Upper lobe of left lung (tissue), 6 donors: Measurements from ENCODE around the gene GRK5. TPM values are rescaled to one million over a fixed set of nuclear protein-coding genes. Genes with fewer than 3 reads are reported as not detected.
"Not testable (repeated sequence)": the region's sequence is repeated elsewhere in the genome, so short reads cannot be mapped to it uniquely, and the experiment has no call there.

Source experiments
- ATAC-seq, 2 donors: fragments of 200-7000 bp; cut with Tn5 transposase; one replicate each; pipeline ENCODE4 v1.9.1; 2022; ENCODE audit warnings: mild to moderate bottlenecking in 2 of 2, moderate library complexity in 2 of 2; ENCODE audit not compliant: low FRiP score in 2 of 2
- DNase-seq, 2 donors: peaks; one replicate each; pipeline ENCODE4 v3.0.0-alpha.2; 2019 to 2020
- H3K27ac ChIP-seq, 4 donors: fragments of 200-600 bp; sonication (generic); one replicate each; pipeline ENCODE4 v1.5.1; 2016 to 2019
- H3K27me3 ChIP-seq, 4 donors: fragments of 200-600 bp; sonication (generic); one replicate each; pipeline ENCODE4 v1.5.1; 2017 to 2019
- H3K36me3 ChIP-seq, 4 donors: fragments of 200-600 bp; sonication (generic); one replicate each; pipeline ENCODE4 v1.5.1; 2016 to 2019
- H3K4me1 ChIP-seq, 4 donors: fragments of 200-600 bp; sonication (generic); one replicate each; pipeline ENCODE4 v1.5.1; 2018 to 2019
- H3K4me3 ChIP-seq, 4 donors: fragments of 200-600 bp; sonication (generic); one replicate each; pipeline ENCODE4 v1.5.1; 2017 to 2019; ENCODE audit warnings: mild to moderate bottlenecking in 2 of 4, moderate library complexity in 1 of 4
- H3K9me3 ChIP-seq, 4 donors: fragments of 200-600 bp; sonication (generic); one replicate each; pipeline ENCODE4 v1.5.1; 2018 to 2019
- EP300 ChIP-seq, 4 donors: sonication (generic); formaldehyde crosslinking; IDR thresholded peaks; one replicate each; pipeline ENCODE4 v1.5.1; 2017; ENCODE audit warnings: antibody characterized with exemption in 4 of 4, control low read depth in 2 of 4
- POLR2A ChIP-seq, 4 donors: fragments of 450-650 bp; IDR thresholded peaks; one replicate each; pipeline ENCODE4 v1.5.1; 2016 to 2017; ENCODE audit warnings: antibody characterized with exemption in 4 of 4, mild to moderate bottlenecking in 2 of 4
- POLR2AphosphoS5 ChIP-seq, 2 donors: sonication (generic); formaldehyde crosslinking; IDR thresholded peaks; one replicate each; pipeline ENCODE4 v1.5.1; 2017; ENCODE audit warnings: antibody characterized with exemption in 2 of 2
- WGBS, 2 donors: methylation state at CpG; one replicate each; pipeline ENCODE4 v1.1.5; 2017 to 2018; 5-methylcytosine and 5-hydroxymethylcytosine counted together
- total RNA-seq, 6 donors: library from RNA; depleted of rRNA in 4 of 6; stranded (reverse); fragments of >200 nt in 4 of 6; gene quantifications; one replicate each; pipeline versions ENCODE4 v1.1.0 to v1.2.1, GENCODE V29; 2016 to 2021
- TF ChIP-seq, protein P1 (sequence below), 6 experiments: fragments of 450-650 bp in 4 of 6; fragments of 200-600 bp in 2 of 6; sonication (generic) in 2 of 6; IDR thresholded peaks; one replicate each; pipeline ENCODE4 v1.5.1; 2016 to 2019; ENCODE audit warnings: antibody characterized with exemption in 6 of 6
- donor health status: DM: no; HTN: no; CAD: no; lungs with moderate emphysema.
- donor health status: DM: no; HTN: yes; CAD: no; lungs with severe emphysema.

GRK5 gene
- total RNA-seq, 6 donors from 2014 or later = 38.6 to 80.9 (median 61.1) TPM

DNA sequence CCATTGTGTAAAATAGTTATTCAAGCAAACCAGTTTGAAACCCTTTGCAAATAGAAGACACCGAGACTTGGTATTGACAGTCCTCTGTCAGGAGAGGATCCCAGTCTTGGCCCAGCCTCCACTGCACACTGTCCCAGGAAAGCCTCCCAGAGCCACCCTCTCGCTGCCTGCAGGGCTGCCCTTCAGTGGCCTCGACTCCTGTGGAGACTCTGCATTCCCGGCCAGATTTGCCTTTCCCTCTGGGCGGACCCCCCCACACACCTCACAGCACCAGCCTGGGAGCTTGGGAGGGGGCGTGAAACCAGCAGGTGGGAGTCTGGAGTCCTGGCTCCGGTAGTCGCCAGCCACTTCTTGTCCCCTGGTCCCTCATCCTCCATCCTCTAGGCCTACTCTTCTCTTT lies 48.7 kb downstream of the GRK5 start:
- DNase-seq (no peak), ATAC-seq (no peak)
- WGBS, 2 donors = 84 to 97% methylated on average over 6 to 8 of the region's 8 CpGs
- peaks cover 45 to 64% (median 57%) of the 10 kb centered on the region in 4 donors for H3K4me1 ChIP-seq
- H3K27ac ChIP-seq = peak overlapping the region in 3 of 4 donors; percentile 15 to 77 (median 41)
- TF ChIP-seq, protein P1, sequence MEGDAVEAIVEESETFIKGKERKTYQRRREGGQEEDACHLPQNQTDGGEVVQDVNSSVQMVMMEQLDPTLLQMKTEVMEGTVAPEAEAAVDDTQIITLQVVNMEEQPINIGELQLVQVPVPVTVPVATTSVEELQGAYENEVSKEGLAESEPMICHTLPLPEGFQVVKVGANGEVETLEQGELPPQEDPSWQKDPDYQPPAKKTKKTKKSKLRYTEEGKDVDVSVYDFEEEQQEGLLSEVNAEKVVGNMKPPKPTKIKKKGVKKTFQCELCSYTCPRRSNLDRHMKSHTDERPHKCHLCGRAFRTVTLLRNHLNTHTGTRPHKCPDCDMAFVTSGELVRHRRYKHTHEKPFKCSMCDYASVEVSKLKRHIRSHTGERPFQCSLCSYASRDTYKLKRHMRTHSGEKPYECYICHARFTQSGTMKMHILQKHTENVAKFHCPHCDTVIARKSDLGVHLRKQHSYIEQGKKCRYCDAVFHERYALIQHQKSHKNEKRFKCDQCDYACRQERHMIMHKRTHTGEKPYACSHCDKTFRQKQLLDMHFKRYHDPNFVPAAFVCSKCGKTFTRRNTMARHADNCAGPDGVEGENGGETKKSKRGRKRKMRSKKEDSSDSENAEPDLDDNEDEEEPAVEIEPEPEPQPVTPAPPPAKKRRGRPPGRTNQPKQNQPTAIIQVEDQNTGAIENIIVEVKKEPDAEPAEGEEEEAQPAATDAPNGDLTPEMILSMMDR (IDR thresholded peaks at IDR 0.05) = no peak
- TF ChIP-seq POLR2AphosphoS5 (IDR thresholded peaks at IDR 0.05) (no peak), POLR2A (IDR thresholded peaks at IDR 0.05) (no peak), EP300 (IDR thresholded peaks at IDR 0.05) (no peak)
- no peaks in the 10 kb centered on the region for H3K36me3 ChIP-seq
- H3K27me3 ChIP-seq = no peaks in the 10 kb centered on the region
- H3K9me3 ChIP-seq = no peaks in the 10 kb centered on the region
- no peak overlapping the region for H3K4me3 ChIP-seq

DNA sequence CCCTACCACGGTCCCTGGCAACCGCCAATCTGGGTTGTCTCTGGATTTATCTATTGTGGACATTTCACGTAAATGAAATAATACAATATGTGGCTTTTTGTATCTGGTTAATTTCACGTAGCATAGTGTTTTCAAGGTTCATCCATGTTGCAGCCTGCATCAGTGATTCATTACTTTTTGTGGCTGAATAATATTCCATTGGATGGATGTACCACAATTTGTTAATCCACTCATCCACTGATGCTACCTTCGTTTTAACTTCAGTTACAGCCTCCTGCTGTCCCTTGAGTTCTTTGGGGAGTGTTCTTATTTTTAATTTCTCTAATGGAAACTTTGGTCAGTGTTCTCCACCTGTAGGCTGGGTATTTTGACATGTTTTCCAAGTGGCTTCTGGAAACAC lies 49.5 kb downstream of the GRK5 start:
- no peaks in the 10 kb centered on the region for H3K9me3 ChIP-seq
- peaks cover 37 to 56% (median 49%) of the 10 kb centered on the region in 4 donors for H3K4me1 ChIP-seq
- ATAC-seq (no peak), DNase-seq (no peak)
- H3K36me3 ChIP-seq = no peaks in the 10 kb centered on the region
- no peaks in the 10 kb centered on the region for H3K27me3 ChIP-seq
- no peak overlapping the region for H3K4me3 ChIP-seq
- no peak overlapping the region for H3K27ac ChIP-seq
- TF ChIP-seq POLR2A (IDR thresholded peaks at IDR 0.05) (no peak), EP300 (IDR thresholded peaks at IDR 0.05) (no peak), POLR2AphosphoS5 (IDR thresholded peaks at IDR 0.05) (no peak)
- TF ChIP-seq, protein P1 (IDR thresholded peaks at IDR 0.05) = no peak
- WGBS, 2 donors = 95 to 98% methylated on average over 5 of the region's 5 CpGs

DNA sequence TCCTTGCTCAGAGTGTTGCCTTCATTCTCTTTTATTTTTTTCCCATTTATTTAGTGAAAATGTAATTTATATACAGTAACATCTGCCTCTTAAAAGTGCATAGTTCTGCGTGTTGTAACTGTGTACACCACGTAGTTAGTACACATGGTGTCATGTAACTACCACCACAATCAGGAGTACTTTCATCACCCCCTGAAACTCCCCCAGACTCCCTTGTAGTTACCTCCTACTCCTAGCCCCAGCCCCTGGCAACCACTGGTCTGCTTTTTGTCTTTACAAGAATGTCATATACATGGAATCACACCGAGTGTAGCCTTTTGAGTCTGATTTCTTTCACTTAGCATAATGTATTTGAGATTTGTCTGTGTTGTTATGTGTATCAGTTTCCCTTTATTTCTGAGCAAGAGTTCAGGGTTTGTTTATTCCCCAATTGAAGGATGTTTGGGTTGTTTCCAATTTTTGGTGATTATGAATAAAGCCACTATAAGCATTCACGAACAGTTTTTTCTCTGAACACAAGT lies 50.6 kb downstream of the GRK5 start:
- H3K27me3 ChIP-seq = no peaks in the 10 kb centered on the region
- ATAC-seq (no peak), DNase-seq (no peak)
- no peak for TF ChIP-seq POLR2AphosphoS5 (IDR thresholded peaks at IDR 0.05)
- TF ChIP-seq, protein P1 (IDR thresholded peaks at IDR 0.05) = no peak
- TF ChIP-seq POLR2A (IDR thresholded peaks at IDR 0.05) = no peak
- no peak for TF ChIP-seq EP300 (IDR thresholded peaks at IDR 0.05)
- H3K9me3 ChIP-seq = no peaks in the 10 kb centered on the region
- peaks cover 0 to 5% (median 0%) of the 10 kb centered on the region in 4 donors for H3K36me3 ChIP-seq
- H3K4me3 ChIP-seq = no peak overlapping the region
- H3K27ac ChIP-seq = peak overlapping the region in 1 of 4 donors; percentile 8
- 57 to 68% methylated on average over 4 of the region's 4 CpGs for WGBS, 2 donors
- H3K4me1 ChIP-seq = peaks cover 27 to 52% (median 44%) of the 10 kb centered on the region in 4 donors

DNA sequence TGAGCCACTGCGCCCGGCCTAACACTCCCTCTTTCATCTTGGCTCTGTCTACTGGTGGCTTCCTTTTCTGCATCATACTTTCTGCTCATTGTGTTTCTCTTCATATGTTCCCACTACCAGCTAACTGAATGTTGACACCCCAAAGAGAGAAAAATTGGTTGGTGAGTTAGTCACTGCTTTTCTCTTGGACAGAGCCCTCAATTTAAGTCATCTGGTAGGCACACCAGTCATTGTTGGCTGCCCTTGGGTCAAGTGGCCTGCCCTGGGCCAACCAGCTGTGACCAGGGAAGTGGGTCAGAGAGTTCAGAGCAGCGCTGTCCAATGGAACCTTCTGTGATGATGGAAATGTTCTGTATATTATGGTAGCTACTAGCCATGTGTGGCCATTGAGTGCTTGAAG lies 52.0 kb downstream of the GRK5 start:
- Histone ChIP-seq H3K27ac (no peak overlapping the region), H3K4me3 (no peak overlapping the region), H3K36me3 (peaks cover 0 to 5% (median 0%) of the 10 kb centered on the region in 4 donors), H3K27me3 (no peaks in the 10 kb centered on the region), H3K9me3 (no peaks in the 10 kb centered on the region), H3K4me1 (peaks cover 21 to 48% (median 41%) of the 10 kb centered on the region in 4 donors)
- no peak for ATAC-seq
- no peak for DNase-seq
- 98 to 100% methylated on average over 3 of the region's 3 CpGs for WGBS, 2 donors
- TF ChIP-seq, protein P1 (IDR thresholded peaks at IDR 0.05) = no peak
- no peak for TF ChIP-seq POLR2A (IDR thresholded peaks at IDR 0.05)
- no peak for TF ChIP-seq POLR2AphosphoS5 (IDR thresholded peaks at IDR 0.05)
- TF ChIP-seq EP300 (IDR thresholded peaks at IDR 0.05) = no peak

DNA sequence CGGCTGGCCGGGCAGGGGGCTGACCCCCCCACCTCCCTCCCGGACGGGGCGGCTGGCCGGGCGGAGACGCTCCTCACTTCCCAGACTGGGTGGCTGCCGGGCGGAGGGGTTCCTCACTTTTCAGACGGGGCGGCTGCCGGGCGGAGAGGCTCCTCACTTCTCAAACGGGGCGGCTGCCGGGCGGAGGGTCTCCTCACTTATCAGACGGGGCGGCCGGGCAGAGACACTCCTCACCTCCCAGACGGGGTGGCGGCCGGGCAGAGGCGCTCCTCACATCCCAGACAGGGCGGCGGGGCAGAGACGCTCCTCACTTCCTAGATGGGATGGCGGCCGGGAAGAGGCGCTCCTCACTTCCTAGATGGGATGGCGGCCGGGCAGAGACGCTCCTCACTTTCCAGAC lies 53.6 kb downstream of the GRK5 start:
- not testable (repeated sequence) for H3K27me3 ChIP-seq, H3K9me3 ChIP-seq, H3K36me3 ChIP-seq, DNase-seq, ATAC-seq, H3K27ac ChIP-seq, H3K4me3 ChIP-seq
- WGBS, 2 donors = 93% methylated on average over 16 of the region's 34 CpGs; no CpG with 5 or more reads in 1 of the 2 donors
- peaks cover 19 to 40% (median 31%) of the 10 kb centered on the region in 4 donors for H3K4me1 ChIP-seq
